Measurements from ENCODE around the gene NAT8.
"Not testable (repeated sequence)": the region's sequence is repeated elsewhere in the genome, so short reads cannot be mapped to it uniquely, and the experiment has no call there.

NAT8 gene

GRCh38 chr2:73642338-73643018, at the start of gene NAT8:
TSS of gene NAT8 (minus strand) at chr2:73642422. CDS start at chr2:73641628, 794 bp downstream.
- DNase-seq (ENCODE audit: low read depth in 1 of 2, low spot score in 1 of 2): no peak

GRCh38 chr2:73690372-73691088, 48.3 kb upstream of the NAT8 start:
- not testable (repeated sequence) for DNase-seq (ENCODE audit: low read depth in 1 of 2, low spot score in 1 of 2)

- not testable (repeated sequence) for DNase-seq (ENCODE audit: low read depth in 1 of 2, low spot score in 1 of 2)
Observed at GRCh38 chr2:73688494-73688893, 46.3 kb upstream of the NAT8 start.

GRCh38 chr2:73685764-73686438, 43.7 kb upstream of the NAT8 start:
- DNase-seq (ENCODE audit: low read depth in 1 of 2, low spot score in 1 of 2): no peak

GRCh38 chr2:73684905-73685304, 42.7 kb upstream of the NAT8 start:
- not testable (repeated sequence) for DNase-seq (ENCODE audit: low read depth in 1 of 2, low spot score in 1 of 2)

GRCh38 chr2:73684325-73684724, 42.1 kb upstream of the NAT8 start:
- DNase-seq (ENCODE audit: low read depth in 1 of 2, low spot score in 1 of 2): not testable (repeated sequence)

GRCh38 chr2:73679951-73680571, 37.8 kb upstream of the NAT8 start:
- not testable (repeated sequence) for DNase-seq (ENCODE audit: low read depth in 1 of 2, low spot score in 1 of 2)

GRCh38 chr2:73679237-73679636, 37.0 kb upstream of the NAT8 start:
- not testable (repeated sequence) for DNase-seq (ENCODE audit: low read depth in 1 of 2, low spot score in 1 of 2)

GRCh38 chr2:73678008-73678407, 35.8 kb upstream of the NAT8 start:
- not testable (repeated sequence) for DNase-seq (ENCODE audit: low read depth in 1 of 2, low spot score in 1 of 2)

GRCh38 chr2:73676211-73676610, 34.0 kb upstream of the NAT8 start:
- not testable (repeated sequence) for DNase-seq (ENCODE audit: low read depth in 1 of 2, low spot score in 1 of 2)

- not testable (repeated sequence) for DNase-seq (ENCODE audit: low read depth in 1 of 2, low spot score in 1 of 2)
Observed at GRCh38 chr2:73674696-73675157, 32.5 kb upstream of the NAT8 start.

- DNase-seq (ENCODE audit: low read depth in 1 of 2, low spot score in 1 of 2): not testable (repeated sequence)
Observed at GRCh38 chr2:73669976-73670375, 27.8 kb upstream of the NAT8 start.

- DNase-seq (ENCODE audit: low read depth in 1 of 2, low spot score in 1 of 2): not testable (repeated sequence)
Observed at GRCh38 chr2:73667239-73667638, 25.0 kb upstream of the NAT8 start.

- no peak for DNase-seq (ENCODE audit: low read depth in 1 of 2, low spot score in 1 of 2)
Observed at GRCh38 chr2:73654175-73654574, 12.0 kb upstream of the NAT8 start.

- DNase-seq (ENCODE audit: low read depth in 1 of 2, low spot score in 1 of 2): no peak
Observed at GRCh38 chr2:73652348-73652747, 10.1 kb upstream of the NAT8 start.

GRCh38 chr2:73651591-73652230, 9.5 kb upstream of the NAT8 start:
- DNase-seq (ENCODE audit: low read depth in 1 of 2, low spot score in 1 of 2): no peak

- not testable (repeated sequence) for DNase-seq (ENCODE audit: low read depth in 1 of 2, low spot score in 1 of 2)
Observed at GRCh38 chr2:73647690-73648089, 5.5 kb upstream of the NAT8 start.

GRCh38 chr2:73641767-73642062, 507 bp downstream of the NAT8 start:
- DNase-seq (ENCODE audit: low read depth in 1 of 2, low spot score in 1 of 2): no peak

GRCh38 chr2:73640946-73641766, 1.1 kb downstream of the NAT8 start:
- DNase-seq (ENCODE audit: low read depth in 1 of 2, low spot score in 1 of 2): no peak

- DNase-seq (ENCODE audit: low read depth in 1 of 2, low spot score in 1 of 2): no peak
Observed at GRCh38 chr2:73640511-73640911, 1.7 kb downstream of the NAT8 start.

Data from activated T-helper 1 cell treated with anti-CD3 and anti-CD28 coated beads, Interleukin-2, amount 50 U/mL, for 16 hours (primary cell).